Mammary epithelial cell (primary cell): ENCODE data around the gene CNTN5.

Experiments used
- CTCF ChIP-seq, 2 donors: IDR thresholded peaks in 1 of 2; conservative IDR thresholded peaks in 1 of 2; 2 replicates each; pipeline ENCODE4 v1.5.1; 2011 to 2012; ENCODE audit warnings: inconsistent platforms in 2 of 2, low read length in 2 of 2, mild to moderate bottlenecking in 2 of 2, control low read depth in 1 of 2, low read depth in 1 of 2; ENCODE audit not compliant: insufficient read depth in 1 of 2; ENCODE audit errors: extremely low read depth in 1 of 2
- EZH2 ChIP-seq: IDR thresholded peaks from 2 replicates; pipeline ENCODE4 v1.6.1; 2012; ENCODE audit warnings: low read length, inconsistent platforms, borderline replicate concordance

- TF ChIP-seq CTCF (conservative IDR thresholded peaks at IDR 0.05 in 1 of 2, IDR thresholded peaks at IDR 0.05 in 1 of 2; ENCODE audit: extremely low read depth in 1 of 2, insufficient read depth in 1 of 2, low read depth in 1 of 2, low read length in 2 of 2) = no peak
- TF ChIP-seq EZH2 = no peak
Measured at GRCh38 chr11:100404907-100405306, 1384.2 kb downstream of the CNTN5 start.
